ENCODE data around the gene SORCS1.

GRCh38 chr10:106903180-106903579, 261.3 kb downstream of the SORCS1 start:
- TF ChIP-seq CTCF (conservative IDR thresholded peaks at IDR 0.05 in 1 of 2, IDR thresholded peaks at IDR 0.05 in 1 of 2; ENCODE audit: low read depth in 1 of 2, low read length in 2 of 2) (no peak), EZH2 (IDR thresholded peaks at IDR 0.05; ENCODE audit: low read length, missing control alignments) (no peak)
